IPS-18a (cell line): Measurements from ENCODE around the gene ZDHHC5.
A peak's percentile ranks its signal among the peaks of the same experiment; 100 is the strongest.

Experiments used
- H3K27ac ChIP-seq: one replicate; pipeline ENCODE4 v1.5.1; 2013; ENCODE audit warnings: low read length
- H3K27me3 ChIP-seq: one replicate; pipeline ENCODE4 v1.6.1; 2013; ENCODE audit warnings: mild to moderate bottlenecking, low read length; ENCODE audit not compliant: control insufficient read depth, insufficient read depth
- H3K36me3 ChIP-seq: one replicate; pipeline ENCODE4 v1.6.1; 2013; ENCODE audit warnings: low read depth, low read length; ENCODE audit not compliant: control insufficient read depth
- H3K4me1 ChIP-seq: one replicate; pipeline ENCODE4 v1.6.1; 2013; ENCODE audit warnings: low read depth, low read length; ENCODE audit not compliant: control insufficient read depth
- H3K4me3 ChIP-seq: one replicate; pipeline ENCODE4 v1.5.1; 2013; ENCODE audit warnings: low read length
- H3K9ac ChIP-seq: one replicate; pipeline ENCODE4 v1.6.1; 2013; ENCODE audit warnings: mild to moderate bottlenecking, low read length, moderate library complexity
- H3K9me3 ChIP-seq: one replicate; pipeline ENCODE4 v1.6.1; 2013; ENCODE audit warnings: low read depth, low read length; ENCODE audit not compliant: control insufficient read depth

Gene ZDHHC5, protein sequence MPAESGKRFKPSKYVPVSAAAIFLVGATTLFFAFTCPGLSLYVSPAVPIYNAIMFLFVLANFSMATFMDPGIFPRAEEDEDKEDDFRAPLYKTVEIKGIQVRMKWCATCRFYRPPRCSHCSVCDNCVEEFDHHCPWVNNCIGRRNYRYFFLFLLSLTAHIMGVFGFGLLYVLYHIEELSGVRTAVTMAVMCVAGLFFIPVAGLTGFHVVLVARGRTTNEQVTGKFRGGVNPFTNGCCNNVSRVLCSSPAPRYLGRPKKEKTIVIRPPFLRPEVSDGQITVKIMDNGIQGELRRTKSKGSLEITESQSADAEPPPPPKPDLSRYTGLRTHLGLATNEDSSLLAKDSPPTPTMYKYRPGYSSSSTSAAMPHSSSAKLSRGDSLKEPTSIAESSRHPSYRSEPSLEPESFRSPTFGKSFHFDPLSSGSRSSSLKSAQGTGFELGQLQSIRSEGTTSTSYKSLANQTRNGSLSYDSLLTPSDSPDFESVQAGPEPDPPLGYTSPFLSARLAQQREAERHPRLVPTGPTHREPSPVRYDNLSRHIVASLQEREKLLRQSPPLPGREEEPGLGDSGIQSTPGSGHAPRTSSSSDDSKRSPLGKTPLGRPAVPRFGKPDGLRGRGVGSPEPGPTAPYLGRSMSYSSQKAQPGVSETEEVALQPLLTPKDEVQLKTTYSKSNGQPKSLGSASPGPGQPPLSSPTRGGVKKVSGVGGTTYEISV

DNA sequence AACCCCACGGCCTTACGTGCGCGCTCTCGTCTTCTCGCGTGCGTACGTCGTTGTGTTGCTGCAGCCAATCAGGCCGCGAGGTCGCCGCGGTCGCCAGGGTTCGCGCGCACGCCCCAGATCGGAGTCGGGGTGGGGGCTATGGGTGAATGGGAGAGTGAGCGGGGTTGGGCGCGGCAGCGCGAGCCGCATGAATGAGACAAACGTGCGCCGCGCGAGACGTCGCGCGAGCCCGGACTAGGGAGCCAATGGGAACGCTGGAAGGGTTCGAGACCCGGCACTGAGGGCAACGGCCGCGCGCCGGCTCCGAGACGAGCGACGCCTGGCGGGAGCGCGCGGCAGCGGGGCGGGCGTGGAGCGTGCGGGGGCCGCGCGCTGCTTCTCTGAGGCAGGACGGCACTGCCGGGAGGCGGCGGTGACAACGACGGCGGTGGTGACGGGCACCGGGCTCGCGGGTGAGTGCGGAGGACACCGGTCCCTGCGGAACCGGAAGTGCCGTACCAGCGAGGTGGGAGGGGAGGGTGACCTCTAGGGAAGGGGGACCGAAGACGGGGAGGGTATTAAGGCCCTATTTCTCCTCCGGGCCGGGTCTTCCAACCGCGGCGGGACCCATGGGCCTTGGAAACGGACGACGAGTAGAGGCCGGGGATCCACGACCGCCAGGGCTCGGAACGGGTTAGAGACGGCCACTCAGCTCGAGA, at the start of gene ZDHHC5:
Gene ZDHHC5, plus strand, starts transcription at position 379 of the 698 bp plus-strand sequence. CDS start 4,977 bp downstream, outside the sequence.
- no peaks in the 10 kb centered on the region for H3K9me3 ChIP-seq
- H3K4me1 ChIP-seq: no peaks in the 10 kb centered on the region
- peaks cover 13% of the 10 kb centered on the region for H3K36me3 ChIP-seq
- peak within 1 kb of the TSS; percentile 97 for H3K27ac ChIP-seq
- peak within 1 kb of the TSS; percentile 85 for H3K9ac ChIP-seq
- H3K4me3 ChIP-seq: peak within 1 kb of the TSS; percentile 73
- no peaks in the 10 kb centered on the region for H3K27me3 ChIP-seq

DNA sequence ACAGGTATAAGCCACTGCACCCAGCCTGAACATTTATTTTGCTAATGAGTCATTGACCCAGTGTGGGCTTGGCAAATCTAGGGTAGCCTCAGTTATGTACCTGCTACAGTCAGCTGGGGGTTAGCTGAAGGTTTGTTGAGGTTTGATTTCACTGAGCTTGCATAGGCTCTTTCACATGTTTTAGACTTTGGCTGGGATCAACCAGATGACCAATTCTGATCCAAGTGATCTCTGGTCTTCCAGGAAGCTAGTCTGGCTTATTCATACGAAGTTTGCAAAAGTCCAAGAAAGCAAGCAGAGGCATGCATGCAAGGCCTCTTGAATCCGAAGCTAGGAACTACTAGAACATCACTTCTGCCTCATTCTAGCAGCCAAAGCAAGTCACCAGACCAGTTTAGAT, 49.5 kb upstream of the ZDHHC5 start:
- H3K27me3 ChIP-seq: no peaks in the 10 kb centered on the region
- no peaks in the 10 kb centered on the region for H3K36me3 ChIP-seq
- peaks cover 7% of the 10 kb centered on the region for H3K9me3 ChIP-seq
- H3K4me1 ChIP-seq: no peaks in the 10 kb centered on the region
- no peak overlapping the region for H3K27ac ChIP-seq
- no peak overlapping the region for H3K9ac ChIP-seq
- no peak overlapping the region for H3K4me3 ChIP-seq

DNA sequence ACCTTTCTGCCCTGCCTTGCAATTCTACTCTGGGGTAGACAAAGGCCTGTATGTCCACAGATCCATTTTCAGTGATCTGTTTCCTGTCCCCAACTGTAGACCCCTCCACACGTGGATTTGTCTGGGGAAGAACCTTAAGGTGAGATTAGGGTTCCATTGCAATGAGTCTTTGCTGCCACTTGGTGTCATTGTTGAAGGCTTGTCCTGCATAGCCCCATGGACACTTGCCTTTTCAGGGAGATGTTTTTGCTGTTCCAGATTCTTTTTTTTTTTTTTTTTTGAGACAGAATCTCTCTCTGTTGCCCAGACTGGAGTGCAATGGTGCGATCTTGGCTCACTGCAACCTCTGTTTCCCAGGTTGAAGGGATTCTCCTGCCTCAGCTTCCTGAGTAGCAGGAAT, 48.6 kb upstream of the ZDHHC5 start:
- Histone ChIP-seq H3K36me3 (no peaks in the 10 kb centered on the region), H3K27me3 (no peaks in the 10 kb centered on the region), H3K9me3 (peaks cover 7% of the 10 kb centered on the region), H3K4me3 (no peak overlapping the region), H3K4me1 (no peaks in the 10 kb centered on the region), H3K27ac (no peak overlapping the region), H3K9ac (no peak overlapping the region)

DNA sequence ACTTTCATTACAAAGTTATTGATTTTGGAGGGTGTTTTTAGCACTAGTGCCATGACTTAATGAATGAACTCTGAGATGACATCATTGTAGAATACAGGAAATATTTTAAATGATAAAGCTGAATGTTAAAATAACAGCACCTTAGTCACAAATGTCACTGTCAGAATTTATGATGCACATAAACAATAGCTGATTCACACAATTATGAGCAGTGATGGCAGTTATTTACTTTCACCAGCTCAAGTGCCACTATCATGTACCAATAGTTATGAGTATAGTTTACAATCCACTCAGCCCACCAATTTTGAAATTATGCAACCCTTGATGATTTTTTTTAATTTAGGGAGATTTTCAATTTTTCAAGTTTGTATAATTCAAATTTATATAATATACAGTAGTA, 47.4 kb upstream of the ZDHHC5 start:
- no peak overlapping the region for H3K4me3 ChIP-seq
- H3K27ac ChIP-seq: no peak overlapping the region
- no peaks in the 10 kb centered on the region for H3K36me3 ChIP-seq
- H3K4me1 ChIP-seq: no peaks in the 10 kb centered on the region
- H3K9ac ChIP-seq: no peak overlapping the region
- peaks cover 7% of the 10 kb centered on the region for H3K9me3 ChIP-seq
- no peaks in the 10 kb centered on the region for H3K27me3 ChIP-seq

DNA sequence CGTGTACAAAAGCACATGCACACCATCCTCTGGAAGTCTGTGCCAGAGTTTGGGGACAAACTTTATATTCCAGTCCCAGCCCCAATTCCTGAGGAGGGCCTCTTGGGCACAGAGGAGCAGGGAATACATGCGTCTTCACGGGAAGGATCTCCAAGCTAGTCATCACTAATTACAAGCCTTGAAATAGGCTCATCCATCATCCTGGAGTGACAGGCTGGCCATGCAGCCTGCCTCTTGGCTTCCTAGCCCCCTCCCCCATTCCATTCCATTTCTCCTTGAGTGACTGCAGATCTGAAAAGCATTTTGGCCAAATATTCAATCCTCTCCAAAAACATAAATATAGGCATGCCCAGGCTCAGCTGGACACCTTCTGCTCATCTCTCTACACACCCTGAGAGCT, 45.7 kb upstream of the ZDHHC5 start:
- no peaks in the 10 kb centered on the region for H3K4me1 ChIP-seq
- no peak overlapping the region for H3K4me3 ChIP-seq
- H3K9ac ChIP-seq: no peak overlapping the region
- peaks cover 7% of the 10 kb centered on the region for H3K9me3 ChIP-seq
- H3K36me3 ChIP-seq: no peaks in the 10 kb centered on the region
- H3K27ac ChIP-seq: no peak overlapping the region
- H3K27me3 ChIP-seq: no peaks in the 10 kb centered on the region

DNA sequence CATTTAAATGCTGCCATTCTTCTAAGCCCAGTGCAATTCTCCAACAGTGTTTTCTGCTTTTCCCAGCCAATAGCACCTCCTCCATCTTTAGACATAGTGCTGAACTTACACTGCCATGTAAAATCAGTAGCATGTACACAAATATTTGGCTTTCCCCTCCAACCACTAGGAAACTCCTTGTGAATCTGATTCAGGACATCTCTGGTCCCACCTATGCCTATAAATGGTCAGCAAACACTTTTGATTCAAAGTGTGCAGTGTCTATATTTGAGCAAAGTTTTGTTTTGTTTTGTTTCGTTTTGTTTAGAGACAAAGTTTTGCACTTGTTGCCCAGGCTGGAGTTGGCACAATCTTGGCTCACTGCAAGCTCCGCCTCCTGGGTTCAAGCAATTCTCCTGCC, 43.0 kb upstream of the ZDHHC5 start:
- H3K9me3 ChIP-seq: peaks cover 2% of the 10 kb centered on the region

DNA sequence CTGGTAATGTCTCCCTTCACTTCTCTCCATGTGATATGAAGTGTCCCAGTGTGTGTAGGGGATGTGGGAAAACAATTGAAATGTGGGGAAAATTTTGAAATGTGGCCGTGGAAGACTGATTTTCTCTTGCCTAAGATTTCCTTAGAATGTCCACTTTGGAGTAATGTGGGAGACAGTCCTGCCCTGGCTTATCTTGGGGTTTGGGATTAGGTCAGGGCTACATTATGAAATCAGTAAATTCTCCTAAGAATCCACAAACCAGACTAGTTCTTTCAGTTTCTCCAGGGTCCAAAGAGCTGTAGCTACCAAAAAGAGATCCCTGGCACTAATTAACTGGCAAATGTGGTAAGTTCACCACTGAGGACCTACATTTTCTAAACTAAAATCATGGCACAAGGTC, 41.0 kb upstream of the ZDHHC5 start:
- Histone ChIP-seq H3K27me3 (no peaks in the 10 kb centered on the region), H3K9me3 (no peaks in the 10 kb centered on the region), H3K27ac (no peak overlapping the region), H3K36me3 (no peaks in the 10 kb centered on the region), H3K4me3 (no peak overlapping the region), H3K4me1 (no peaks in the 10 kb centered on the region), H3K9ac (no peak overlapping the region)

More for the DNA sequence above, 43.0 kb upstream of the ZDHHC5 start:
- Histone ChIP-seq H3K27me3 (no peaks in the 10 kb centered on the region), H3K27ac (no peak overlapping the region), H3K4me3 (no peak overlapping the region), H3K9ac (no peak overlapping the region), H3K36me3 (no peaks in the 10 kb centered on the region), H3K4me1 (no peaks in the 10 kb centered on the region)

DNA sequence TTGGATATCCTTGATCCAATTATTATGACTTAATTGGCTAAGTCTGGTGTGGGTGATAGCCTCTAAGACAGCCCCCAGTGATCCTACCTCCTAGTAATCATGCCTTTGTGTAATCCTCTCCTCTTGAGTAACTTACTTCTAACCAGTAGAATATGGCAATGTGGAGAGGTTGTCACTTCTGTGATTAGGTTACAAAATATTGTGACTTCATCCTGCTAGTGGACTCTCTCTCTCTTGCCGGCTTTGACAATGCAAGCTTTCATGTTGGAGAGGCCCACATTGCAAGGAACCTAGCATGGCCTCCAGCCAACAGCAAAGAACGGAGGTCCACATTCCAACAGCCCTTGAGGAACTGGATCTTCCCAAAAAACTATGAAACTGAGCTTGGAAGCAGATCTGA, 37.7 kb upstream of the ZDHHC5 start:
- Histone ChIP-seq H3K4me1 (no peaks in the 10 kb centered on the region), H3K9ac (no peak overlapping the region), H3K4me3 (no peak overlapping the region), H3K27ac (no peak overlapping the region), H3K36me3 (no peaks in the 10 kb centered on the region), H3K9me3 (no peaks in the 10 kb centered on the region), H3K27me3 (no peaks in the 10 kb centered on the region)

DNA sequence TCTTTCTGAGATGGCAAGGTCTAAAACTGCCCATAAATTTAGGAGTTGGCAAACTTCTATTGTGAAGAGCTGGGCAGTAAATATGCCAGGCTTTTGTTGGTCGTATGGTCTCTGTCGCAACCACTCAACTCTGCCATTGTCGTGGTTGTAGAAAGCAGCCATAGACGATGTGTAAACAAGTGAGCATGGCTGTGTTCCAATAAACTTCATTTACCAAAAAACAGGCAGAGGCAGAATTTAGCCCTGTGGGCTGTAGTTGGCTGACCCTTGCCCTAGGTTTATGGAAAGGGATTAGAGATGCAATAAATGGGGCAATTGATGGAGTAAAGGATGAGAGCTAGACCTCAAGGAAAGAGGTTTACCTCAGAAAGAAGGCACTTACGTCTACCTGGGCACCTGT, 35.8 kb upstream of the ZDHHC5 start:
- no peak overlapping the region for H3K9ac ChIP-seq
- H3K9me3 ChIP-seq: no peaks in the 10 kb centered on the region
- no peaks in the 10 kb centered on the region for H3K27me3 ChIP-seq
- no peak overlapping the region for H3K4me3 ChIP-seq
- no peak overlapping the region for H3K27ac ChIP-seq
- H3K36me3 ChIP-seq: no peaks in the 10 kb centered on the region
- H3K4me1 ChIP-seq: peaks cover 2% of the 10 kb centered on the region

DNA sequence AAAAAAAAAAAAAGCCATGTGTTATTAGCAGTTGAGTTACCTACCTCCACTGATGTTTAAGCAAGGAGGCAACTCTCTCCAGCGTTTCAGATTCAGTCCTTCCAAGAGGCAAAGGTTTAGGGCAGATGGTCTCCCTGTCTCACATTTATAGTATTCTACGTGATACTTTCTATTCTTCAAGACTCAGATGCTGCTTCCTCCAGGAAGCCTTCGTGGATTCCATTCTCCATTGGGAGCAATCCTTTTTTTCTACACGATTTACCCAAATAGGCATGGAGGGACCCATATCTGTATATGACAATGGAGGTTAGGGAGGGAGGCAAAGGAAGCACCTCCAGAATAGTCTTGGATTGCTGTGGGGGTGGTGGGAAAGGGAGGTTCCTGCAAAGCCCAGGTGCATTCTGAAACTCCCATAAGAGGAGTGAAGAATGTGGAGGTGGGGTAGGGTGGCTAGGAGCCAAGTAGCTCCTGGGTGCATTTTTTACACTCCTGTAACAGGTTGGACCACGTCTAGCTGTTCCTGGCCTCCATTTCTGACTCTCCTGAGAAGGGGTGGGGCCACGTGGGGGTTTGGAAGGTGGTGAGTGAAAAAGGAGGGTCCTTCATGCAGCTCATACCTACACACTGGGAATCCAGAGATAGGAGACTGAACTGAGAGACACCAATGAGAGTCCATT, 34.4 kb upstream of the ZDHHC5 start:
- H3K9ac ChIP-seq: no peak overlapping the region
- no peaks in the 10 kb centered on the region for H3K9me3 ChIP-seq
- no peak overlapping the region for H3K27ac ChIP-seq
- peaks cover 10% of the 10 kb centered on the region for H3K4me1 ChIP-seq
- H3K27me3 ChIP-seq: no peaks in the 10 kb centered on the region
- H3K36me3 ChIP-seq: no peaks in the 10 kb centered on the region
- no peak overlapping the region for H3K4me3 ChIP-seq

DNA sequence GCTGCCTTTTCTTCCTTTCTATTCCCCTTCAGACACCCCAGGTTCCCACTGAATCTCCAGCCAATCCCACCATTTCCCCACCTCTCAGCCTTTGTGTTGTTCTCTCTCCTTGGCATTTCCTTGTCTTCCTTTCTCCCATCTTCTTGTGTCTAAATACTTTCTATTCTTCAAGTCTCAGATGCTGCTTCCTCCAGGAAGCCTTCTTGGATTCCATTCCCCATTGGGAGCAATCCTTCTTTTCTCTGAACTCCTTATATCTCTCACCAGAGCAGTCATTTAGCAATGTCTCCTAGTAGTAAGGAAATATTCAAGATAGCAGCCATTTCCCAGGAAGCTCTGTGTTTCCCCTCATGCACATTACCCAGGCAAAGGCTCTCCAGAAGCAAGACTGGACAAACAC, 33.6 kb upstream of the ZDHHC5 start:
- Histone ChIP-seq H3K9ac (no peak overlapping the region), H3K36me3 (no peaks in the 10 kb centered on the region), H3K9me3 (no peaks in the 10 kb centered on the region), H3K4me1 (peaks cover 10% of the 10 kb centered on the region), H3K27ac (no peak overlapping the region), H3K27me3 (no peaks in the 10 kb centered on the region), H3K4me3 (no peak overlapping the region)
